A673 (cell line): ENCODE data around the gene NCAPD2. TPM values are rescaled to one million over a fixed set of nuclear protein-coding genes. Genes with fewer than 3 reads are reported as not detected.

ENCODE experiments used
- BruUV-seq: library from RNA; stranded (reverse); fragments of 400-500 nt; replicated peaks from 2 replicates; lab custom pipeline; 2021; lab: Mats Ljungman, UMichigan
- CTCF ChIA-PET: fragments of 300-600 bp; sonication (Branson Sonifier 250); formaldehyde crosslinking; loops from one replicate; lab custom pipeline; 2022; ENCODE audit warnings: antibody characterized with exemption; lab: Charles Lee
- POLR2A ChIA-PET: fragments of 300-600 bp; sonication (Branson Sonifier 250); formaldehyde crosslinking; loops from one replicate; lab custom pipeline; 2022; ENCODE audit warnings: antibody characterized with exemption; ENCODE audit not compliant: low non-redundant PET; lab: Charles Lee
- DNase-seq: peaks from one replicate; pipeline ENCODE4 v3.0.0-alpha.2; 2015; ENCODE audit warnings: low spot score
- H3K27ac ChIP-seq: fragments of 200-600 bp; sonication (generic); 2 replicates; pipeline ENCODE4 v1.5.1; 2016; ENCODE audit warnings: mixed run types, low read depth, mild to moderate bottlenecking, mixed read lengths, antibody characterized with exemption, low read length; ENCODE audit not compliant: poor library complexity, severe bottlenecking
- H3K27me3 ChIP-seq: fragments of 200-600 bp; sonication (generic); replicated peaks from 2 replicates; pipeline ENCODE4 v1.6.1; 2017; ENCODE audit warnings: mixed run types, low read depth, mild to moderate bottlenecking, mixed read lengths, antibody characterized with exemption, low read length; ENCODE audit not compliant: insufficient read depth, poor library complexity
- H3K36me3 ChIP-seq: fragments of 200-600 bp; sonication (generic); 2 replicates; pipeline ENCODE4 v1.6.1; 2016; ENCODE audit warnings: mixed run types, mild to moderate bottlenecking, mixed read lengths, antibody characterized with exemption, low read length; ENCODE audit not compliant: insufficient read depth, poor library complexity, severe bottlenecking
- H3K4me1 ChIP-seq: fragments of 200-600 bp; sonication (generic); 2 replicates; pipeline ENCODE4 v1.6.1; 2017; ENCODE audit warnings: mixed run types, mild to moderate bottlenecking, mixed read lengths, antibody characterized with exemption, low read length; ENCODE audit not compliant: insufficient read depth, poor library complexity, severe bottlenecking
- H3K4me3 ChIP-seq: fragments of 200-600 bp; sonication (generic); 2 replicates; pipeline ENCODE4 v1.5.1; 2016; ENCODE audit warnings: low read depth, mixed run types, mild to moderate bottlenecking, mixed read lengths, low read length; ENCODE audit not compliant: poor library complexity, severe bottlenecking
- H3K9me3 ChIP-seq: fragments of 200-600 bp; sonication (generic); 2 replicates; pipeline ENCODE4 v1.6.1; 2016; ENCODE audit warnings: mixed run types, low read depth, mild to moderate bottlenecking, mixed read lengths, antibody characterized with exemption, low read length; ENCODE audit not compliant: poor library complexity, severe bottlenecking
- CTCF ChIP-seq: fragments of 300-800, 200-600 bp; sonication (generic); conservative IDR thresholded peaks from 2 replicates; pipeline ENCODE4 v1.5.1; 2017; ENCODE audit warnings: low read depth, mild to moderate bottlenecking, antibody characterized with exemption, low read length, moderate library complexity, mixed read lengths
- EZH2 ChIP-seq: fragments of 200-600 bp; sonication (generic); IDR thresholded peaks from 2 replicates; pipeline ENCODE4 v1.6.1; 2017; ENCODE audit warnings: borderline replicate concordance, low read depth, mild to moderate bottlenecking, mixed read lengths, antibody characterized with exemption, low read length; ENCODE audit not compliant: poor library complexity, severe bottlenecking
- intact Hi-C: fragments of 100-400 bp; cut with micrococcal nuclease; formaldehyde crosslinking; loops from one replicate; pipeline ENCODE4 v1.10.0; 2022; ENCODE audit not compliant: unreplicated experiment
- total RNA-seq: library from RNA; stranded (reverse); gene quantifications from 2 replicates; pipeline ENCODE4 v1.2.3, GENCODE V29; 2021

The NCAPD2 gene
- total RNA-seq, 1 experiment from 2014 or later = 125 TPM

GRCh38 chr12:6527711-6528110 lies 33.8 kb downstream of the NCAPD2 start:
- H3K36me3 ChIP-seq = peaks cover 95% of the 10 kb centered on the region
- intact Hi-C loops = no loop called here
- no peaks in the 10 kb centered on the region for H3K27me3 ChIP-seq
- ChIA-PET CTCF (no interaction called here), POLR2A (no interaction called here)
- TF ChIP-seq CTCF = no peak
- H3K4me1 ChIP-seq = peaks cover 11% of the 10 kb centered on the region
- no TSS peak for BruUV-seq
- no peak overlapping the region for H3K27ac ChIP-seq
- DNase-seq = no peak
- no peak overlapping the region for H3K4me3 ChIP-seq
- H3K9me3 ChIP-seq = no peaks in the 10 kb centered on the region

GRCh38 chr12:6528539-6529235 lies 34.8 kb downstream of the NCAPD2 start:
- DNase-seq = no peak
- peaks cover 20% of the 10 kb centered on the region for H3K4me1 ChIP-seq
- TSS peak; percentile 21 for BruUV-seq
- intact Hi-C loops = no loop called here
- ChIA-PET CTCF (no interaction called here), POLR2A (no interaction called here)
- H3K27ac ChIP-seq = peak overlapping the region; percentile 13
- H3K4me3 ChIP-seq = no peak overlapping the region
- peaks cover 85% of the 10 kb centered on the region for H3K36me3 ChIP-seq
- H3K9me3 ChIP-seq = no peaks in the 10 kb centered on the region
- TF ChIP-seq CTCF = no peak
- no peak for TF ChIP-seq EZH2
- H3K27me3 ChIP-seq = no peaks in the 10 kb centered on the region

- H3K36me3 ChIP-seq = peaks cover 79% of the 10 kb centered on the region
- H3K4me3 ChIP-seq = no peak overlapping the region
- intact Hi-C loops = no loop called here
- no peak for TF ChIP-seq CTCF
- no peak for TF ChIP-seq EZH2
- no TSS peak for BruUV-seq
- H3K27ac ChIP-seq = peak overlapping the region; percentile 13
- peaks cover 21% of the 10 kb centered on the region for H3K4me1 ChIP-seq
- ChIA-PET POLR2A (no interaction called here), CTCF (no interaction called here)
- H3K27me3 ChIP-seq = no peaks in the 10 kb centered on the region
- no peak for DNase-seq
- no peaks in the 10 kb centered on the region for H3K9me3 ChIP-seq
Measured at GRCh38 chr12:6529291-6529737, 35.4 kb downstream of the NCAPD2 start.
